ENCODE results near the gene VAV3. TPM values are rescaled to one million over a fixed set of nuclear protein-coding genes. Genes with fewer than 3 reads are reported as not detected.

The VAV3 gene
- total RNA-seq, 2 donors from 2014 or later: 11.6 to 14.1 TPM

- Mint-ChIP-seq H3K9me3 (peaks cover 12% of the 10 kb centered on the region), H3K27ac (peak overlapping the region in 1 of 2 donors; percentile 57), H3K27me3 (no peaks in the 10 kb centered on the region), H3K36me3 (peaks cover 27% of the 10 kb centered on the region), H3K4me3 (no peak overlapping the region), H3K4me1 (ENCODE audit: low read depth in 2 of 2) (peaks cover 48 to 50% of the 10 kb centered on the region in 2 donors)
- DNase-seq (ENCODE audit: low spot score): no peak
- no peak for ATAC-seq
These were observed 147.0 kb downstream of the VAV3 start for GRCh38 chr1:107817935-107818334.

- Mint-ChIP-seq H3K36me3 (peaks cover 21% of the 10 kb centered on the region), H3K27me3 (no peaks in the 10 kb centered on the region), H3K27ac (peak overlapping the region in 1 of 2 donors; percentile 57), H3K4me1 (ENCODE audit: low read depth in 2 of 2) (peaks cover 46 to 48% of the 10 kb centered on the region in 2 donors), H3K4me3 (no peak overlapping the region), H3K9me3 (peaks cover 8% of the 10 kb centered on the region)
- ATAC-seq (no peak), DNase-seq (ENCODE audit: low spot score) (no peak)
These were observed 147.8 kb downstream of the VAV3 start for GRCh38 chr1:107817206-107817605.

- H3K27ac Mint-ChIP-seq: peak overlapping the region in 1 of 2 donors; percentile 8
These were observed 154.6 kb downstream of the VAV3 start for GRCh38 chr1:107810291-107810951.

DNA sequence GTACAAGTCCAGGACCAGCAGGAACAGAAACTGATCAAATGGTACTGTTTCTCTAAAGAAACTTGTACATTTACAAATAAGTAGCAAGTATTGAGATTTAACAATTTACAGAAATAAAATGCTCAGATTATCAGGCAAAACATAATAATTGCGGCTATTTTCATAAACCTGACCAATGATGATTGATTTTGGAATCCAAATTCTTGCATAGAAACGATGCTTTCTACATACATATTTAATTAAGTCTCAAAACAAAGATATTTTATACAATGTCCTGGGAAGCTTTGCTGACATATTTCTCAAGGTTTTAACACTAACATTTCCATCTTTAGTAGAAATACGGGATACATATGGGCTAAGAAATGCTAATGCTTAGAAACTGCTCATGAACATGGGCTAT is 157.1 kb downstream of the VAV3 start:
- no peaks in the 10 kb centered on the region for H3K9me3 Mint-ChIP-seq
- H3K27me3 Mint-ChIP-seq: no peaks in the 10 kb centered on the region
- peaks cover 37 to 56% of the 10 kb centered on the region in 2 donors for H3K4me1 Mint-ChIP-seq (ENCODE audit: low read depth in 2 of 2)
- no peak overlapping the region for H3K4me3 Mint-ChIP-seq
- ATAC-seq (no peak), DNase-seq (ENCODE audit: low spot score) (no peak)
- peaks cover 10% of the 10 kb centered on the region for H3K36me3 Mint-ChIP-seq
- no peak overlapping the region for H3K27ac Mint-ChIP-seq

More at GRCh38 chr1:107810291-107810951, 154.6 kb downstream of the VAV3 start:
- H3K4me3 Mint-ChIP-seq: no peak overlapping the region
- H3K27me3 Mint-ChIP-seq: no peaks in the 10 kb centered on the region
- DNase-seq (ENCODE audit: low spot score) (no peak), ATAC-seq (no peak)
- peaks cover 12% of the 10 kb centered on the region for H3K36me3 Mint-ChIP-seq
- H3K9me3 Mint-ChIP-seq: no peaks in the 10 kb centered on the region
- peaks cover 33 to 38% of the 10 kb centered on the region in 2 donors for H3K4me1 Mint-ChIP-seq (ENCODE audit: low read depth in 2 of 2)

DNA sequence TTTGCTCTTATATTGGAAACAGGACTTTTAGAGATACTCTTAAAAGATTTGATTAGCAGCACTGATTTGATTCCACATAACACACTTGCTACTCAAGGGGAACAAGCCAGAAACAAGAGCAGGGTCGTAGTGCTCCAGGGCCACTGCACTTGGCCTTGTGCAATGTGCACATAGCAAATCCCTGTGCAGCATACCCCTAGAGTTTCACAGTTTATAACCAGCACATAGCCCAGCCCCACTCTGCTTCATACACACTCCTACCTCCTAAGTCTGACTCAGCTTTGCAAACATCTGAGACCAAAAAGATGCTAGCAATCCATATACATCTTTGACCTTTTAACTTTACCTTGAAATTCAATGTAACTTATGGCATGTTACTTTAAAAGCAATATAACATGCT is 157.6 kb downstream of the VAV3 start:
- Mint-ChIP-seq H3K36me3 (peaks cover 15% of the 10 kb centered on the region), H3K4me1 (ENCODE audit: low read depth in 2 of 2) (peaks cover 41 to 60% of the 10 kb centered on the region in 2 donors), H3K9me3 (no peaks in the 10 kb centered on the region), H3K27me3 (no peaks in the 10 kb centered on the region), H3K27ac (peak overlapping the region in 1 of 2 donors; percentile 24), H3K4me3 (no peak overlapping the region)
- DNase-seq (ENCODE audit: low spot score) (no peak), ATAC-seq (no peak)

DNA sequence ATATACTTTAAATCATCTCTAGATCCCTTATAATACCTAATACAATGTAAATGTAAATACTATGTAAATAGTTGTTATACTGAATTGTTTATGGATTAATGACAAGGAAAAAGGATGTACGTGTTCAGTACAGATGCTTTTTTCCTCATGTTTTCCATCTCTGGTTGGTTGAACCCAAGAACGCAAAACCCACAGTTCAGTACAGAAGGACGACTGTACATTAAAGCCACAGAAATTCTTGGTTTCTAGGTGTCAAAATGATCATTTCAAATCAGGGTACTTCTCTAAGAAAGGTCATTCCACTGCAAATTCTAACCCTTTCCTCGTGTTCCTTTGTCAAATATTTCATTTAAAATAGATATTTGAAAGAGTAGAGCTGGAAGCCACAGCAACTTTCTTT is 158.1 kb downstream of the VAV3 start:
- Mint-ChIP-seq H3K27me3 (no peaks in the 10 kb centered on the region), H3K4me1 (ENCODE audit: low read depth in 2 of 2) (peaks cover 41 to 64% of the 10 kb centered on the region in 2 donors), H3K27ac (peak overlapping the region in 1 of 2 donors; percentile 24), H3K9me3 (no peaks in the 10 kb centered on the region), H3K36me3 (peaks cover 18% of the 10 kb centered on the region), H3K4me3 (no peak overlapping the region)
- no peak for ATAC-seq
- no peak for DNase-seq (ENCODE audit: low spot score)

DNA sequence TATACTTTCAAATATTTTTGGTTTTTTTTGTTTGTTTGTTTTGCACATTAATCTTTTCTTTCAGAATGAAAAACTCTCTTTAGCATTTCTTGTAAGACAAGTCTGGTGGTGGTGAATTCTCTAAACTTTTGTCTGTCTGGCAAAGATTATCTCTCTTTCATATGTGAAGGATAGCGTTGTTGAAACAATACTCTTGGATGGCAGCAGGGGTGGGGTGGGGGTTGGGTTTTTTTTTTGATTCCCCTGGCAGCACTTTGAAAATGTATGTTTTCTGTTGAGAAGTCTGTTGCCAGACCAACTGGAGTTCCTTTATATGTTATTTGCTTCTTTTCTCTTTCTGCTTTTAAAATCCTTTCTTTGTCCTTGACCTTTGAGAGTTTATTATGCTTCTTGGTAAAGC is 160.2 kb downstream of the VAV3 start:
- ATAC-seq (no peak), DNase-seq (ENCODE audit: low spot score) (no peak)
- peak overlapping the region; percentile 55 for H3K4me3 Mint-ChIP-seq
- no peaks in the 10 kb centered on the region for H3K9me3 Mint-ChIP-seq
- peaks cover 18% of the 10 kb centered on the region for H3K36me3 Mint-ChIP-seq
- H3K27me3 Mint-ChIP-seq: no peaks in the 10 kb centered on the region
- H3K4me1 Mint-ChIP-seq (ENCODE audit: low read depth in 2 of 2): peaks cover 34 to 49% of the 10 kb centered on the region in 2 donors
- H3K27ac Mint-ChIP-seq: peak overlapping the region; percentile 36 to 66

GRCh38 chr1:107804134-107804533 is 160.8 kb downstream of the VAV3 start:
- Mint-ChIP-seq H3K27me3 (no peaks in the 10 kb centered on the region), H3K36me3 (peaks cover 18% of the 10 kb centered on the region), H3K4me3 (peak overlapping the region; percentile 55), H3K27ac (peak overlapping the region; percentile 36 to 66), H3K4me1 (ENCODE audit: low read depth in 2 of 2) (peaks cover 35 to 49% of the 10 kb centered on the region in 2 donors), H3K9me3 (no peaks in the 10 kb centered on the region)
- ATAC-seq: peak in 1 of 2 donors; percentile 74
- DNase-seq (ENCODE audit: low spot score): no peak

DNA sequence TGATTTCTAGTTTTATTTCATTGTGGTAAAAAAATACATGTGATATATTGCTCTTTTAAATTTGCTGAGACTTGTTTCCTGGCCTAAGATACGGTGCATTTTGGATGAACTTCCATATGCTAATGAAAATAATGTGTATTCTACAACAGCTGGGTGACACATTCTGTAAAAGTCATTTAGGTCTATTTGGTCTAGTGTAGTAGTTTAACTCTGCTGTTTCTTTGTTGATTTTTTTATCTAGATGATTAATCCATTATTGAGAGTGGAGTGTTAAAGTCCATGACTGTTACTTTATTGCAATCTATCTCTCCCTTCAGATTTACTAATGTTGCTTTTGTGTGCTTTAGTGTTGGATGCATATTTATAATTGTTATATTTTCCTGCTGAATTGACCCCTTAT is 161.4 kb downstream of the VAV3 start:
- no peak for ATAC-seq
- no peaks in the 10 kb centered on the region for H3K9me3 Mint-ChIP-seq
- H3K36me3 Mint-ChIP-seq: peaks cover 18% of the 10 kb centered on the region
- no peaks in the 10 kb centered on the region for H3K27me3 Mint-ChIP-seq
- H3K4me1 Mint-ChIP-seq (ENCODE audit: low read depth in 2 of 2): peaks cover 35 to 49% of the 10 kb centered on the region in 2 donors
- H3K4me3 Mint-ChIP-seq: peak overlapping the region; percentile 55
- DNase-seq (ENCODE audit: low spot score): no peak
- H3K27ac Mint-ChIP-seq: peak overlapping the region; percentile 36 to 66

- Mint-ChIP-seq H3K36me3 (peaks cover 18% of the 10 kb centered on the region), H3K4me3 (no peak overlapping the region), H3K27me3 (no peaks in the 10 kb centered on the region), H3K9me3 (no peaks in the 10 kb centered on the region), H3K27ac (peak overlapping the region; percentile 13 to 36), H3K4me1 (ENCODE audit: low read depth in 2 of 2) (peaks cover 34 to 44% of the 10 kb centered on the region in 2 donors)
- DNase-seq (ENCODE audit: low spot score) (no peak), ATAC-seq (no peak)
These were observed 162.3 kb downstream of the VAV3 start for GRCh38 chr1:107802654-107803053.

DNA sequence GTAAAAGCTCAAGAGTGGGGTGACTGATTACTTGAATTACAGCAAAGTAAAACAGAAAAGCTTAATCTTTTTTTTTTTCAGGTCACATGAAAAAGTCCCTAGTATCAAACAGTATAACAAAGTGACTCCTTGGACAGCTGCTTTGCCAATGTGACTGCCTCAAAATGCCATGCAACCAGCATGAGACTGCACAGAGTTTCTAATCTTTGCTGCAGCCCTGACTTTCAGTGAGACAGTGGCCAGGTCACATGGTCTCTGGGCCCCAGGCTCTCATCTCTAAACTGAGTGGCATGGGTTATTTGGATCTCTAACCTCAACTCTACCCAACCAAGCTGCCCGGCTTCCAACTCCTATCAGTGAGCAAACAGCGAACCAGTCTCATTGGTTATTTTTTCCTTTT is 169.0 kb downstream of the VAV3 start:
- peak overlapping the region in 1 of 2 donors; percentile 66 for H3K27ac Mint-ChIP-seq
- H3K27me3 Mint-ChIP-seq: no peaks in the 10 kb centered on the region
- no peak overlapping the region for H3K4me3 Mint-ChIP-seq
- no peak for ATAC-seq
- H3K36me3 Mint-ChIP-seq: no peaks in the 10 kb centered on the region
- H3K9me3 Mint-ChIP-seq: no peaks in the 10 kb centered on the region
- peaks cover 19 to 26% of the 10 kb centered on the region in 2 donors for H3K4me1 Mint-ChIP-seq (ENCODE audit: low read depth in 2 of 2)
- DNase-seq (ENCODE audit: low spot score): no peak

- Mint-ChIP-seq H3K36me3 (no peaks in the 10 kb centered on the region), H3K27me3 (no peaks in the 10 kb centered on the region), H3K9me3 (no peaks in the 10 kb centered on the region), H3K4me1 (ENCODE audit: low read depth in 2 of 2) (peaks cover 22 to 28% of the 10 kb centered on the region in 2 donors), H3K27ac (peak overlapping the region in 1 of 2 donors; percentile 66), H3K4me3 (no peak overlapping the region)
- DNase-seq (ENCODE audit: low spot score) (no peak), ATAC-seq (no peak)
These were observed 169.5 kb downstream of the VAV3 start for GRCh38 chr1:107795441-107795840.

- ATAC-seq (no peak), DNase-seq (ENCODE audit: low spot score) (no peak)
- Mint-ChIP-seq H3K9me3 (no peaks in the 10 kb centered on the region), H3K36me3 (no peaks in the 10 kb centered on the region), H3K27ac (peak overlapping the region in 1 of 2 donors; percentile 19), H3K4me1 (ENCODE audit: low read depth in 2 of 2) (peaks cover 22 to 32% of the 10 kb centered on the region in 2 donors), H3K27me3 (no peaks in the 10 kb centered on the region), H3K4me3 (no peak overlapping the region)
These were observed 170.4 kb downstream of the VAV3 start for GRCh38 chr1:107794571-107794970.

GRCh38 chr1:107793896-107794453 is 171.0 kb downstream of the VAV3 start:
- Mint-ChIP-seq H3K27ac (peak overlapping the region in 1 of 2 donors; percentile 19), H3K4me3 (no peak overlapping the region), H3K27me3 (no peaks in the 10 kb centered on the region), H3K36me3 (no peaks in the 10 kb centered on the region), H3K4me1 (ENCODE audit: low read depth in 2 of 2) (peaks cover 26 to 36% of the 10 kb centered on the region in 2 donors), H3K9me3 (no peaks in the 10 kb centered on the region)
- no peak for ATAC-seq
- no peak for DNase-seq (ENCODE audit: low spot score)

All from natural killer cell treated with Interleukin-12 subunit alpha and Interleukin-12 subunit beta and Interleukin-15 and Interleukin-18, amount 100 ng/mL, for 72 hours (primary cell).